NCI-H1048 (cell line): Measurements from ENCODE around the gene NELFB.
"Not testable (repeated sequence)": the region's sequence is repeated elsewhere in the genome, so short reads cannot be mapped to it uniquely, and the experiment has no call there.

ENCODE experiments used
- DNase-seq: peaks from one replicate; lab custom pipeline; 2025; lab: John Stamatoyannopoulos, UW

NELFB gene

DNA sequence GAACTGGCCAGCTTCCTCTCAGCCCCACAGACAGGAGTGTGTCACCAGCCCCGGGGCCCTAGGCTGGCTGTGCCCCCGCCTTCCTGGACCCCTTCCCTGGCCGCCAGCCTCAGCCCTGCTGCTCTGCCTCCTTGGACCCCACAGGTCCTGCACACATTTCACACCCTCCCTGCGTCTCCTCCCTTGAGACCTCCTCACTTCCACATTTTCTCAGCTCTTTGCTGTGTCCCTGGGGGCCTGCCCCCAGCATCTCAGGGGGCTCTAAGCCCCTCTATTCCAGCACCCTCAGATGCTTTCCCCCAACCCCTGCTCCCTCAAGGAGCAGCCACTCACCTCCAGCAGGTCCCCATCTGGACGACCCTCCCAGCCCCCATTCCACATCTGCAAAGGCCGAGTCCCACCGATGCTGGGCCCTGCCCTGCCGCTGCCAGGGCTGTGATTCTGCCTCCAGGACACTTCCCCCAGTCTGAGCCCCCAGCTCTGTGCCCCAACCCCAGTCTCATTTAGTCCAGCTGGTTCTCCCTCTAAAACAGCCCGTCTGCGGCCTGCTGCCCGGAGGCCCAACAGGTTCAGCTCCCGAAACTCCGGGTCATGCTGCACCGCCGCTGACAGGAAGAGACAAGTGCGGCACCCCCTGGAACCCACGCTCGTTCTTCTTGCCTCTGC is 20.2 kb upstream of the NELFB start:
- DNase-seq: no peak

DNA sequence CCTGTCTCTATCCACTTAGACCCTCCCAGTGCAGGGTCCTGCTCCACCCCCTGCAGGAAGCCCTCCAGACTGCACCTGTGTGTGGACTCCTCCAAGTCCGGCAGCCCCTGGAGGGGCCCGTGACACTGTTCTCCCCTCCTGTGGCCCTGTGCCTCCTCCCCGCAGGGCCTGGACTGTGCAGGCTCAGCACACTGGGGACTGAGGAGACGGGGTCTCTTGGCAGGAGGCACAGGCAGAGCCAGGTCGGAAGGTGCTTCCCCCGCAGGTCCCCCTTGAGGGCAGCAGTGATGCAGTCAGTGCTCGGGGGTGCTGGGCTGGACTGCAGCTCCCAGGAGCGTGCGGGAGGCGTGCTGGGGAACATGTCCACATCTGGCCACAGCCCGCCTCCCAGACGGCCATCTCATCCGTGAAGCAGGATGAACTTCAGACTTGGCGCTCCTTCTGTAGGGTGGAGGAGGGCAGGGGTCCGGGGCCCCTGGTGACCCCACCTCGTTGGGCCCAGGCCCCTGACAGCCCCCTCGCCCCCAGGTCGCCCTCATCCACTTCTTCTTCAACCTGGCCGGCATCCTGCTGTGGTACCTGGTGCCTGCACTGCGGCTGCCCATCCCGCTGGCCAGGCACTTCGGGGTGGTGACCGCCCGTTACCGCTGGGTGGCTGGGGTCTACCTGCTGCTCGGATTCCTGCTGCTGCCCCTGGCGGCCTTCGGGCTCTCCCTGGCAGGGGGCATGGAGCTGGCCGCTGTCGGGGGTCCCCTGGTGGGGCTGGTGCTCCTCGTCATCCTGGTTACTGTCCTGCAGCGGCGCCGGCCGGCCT is 19.5 kb upstream of the NELFB start:
- DNase-seq: no peak

DNA sequence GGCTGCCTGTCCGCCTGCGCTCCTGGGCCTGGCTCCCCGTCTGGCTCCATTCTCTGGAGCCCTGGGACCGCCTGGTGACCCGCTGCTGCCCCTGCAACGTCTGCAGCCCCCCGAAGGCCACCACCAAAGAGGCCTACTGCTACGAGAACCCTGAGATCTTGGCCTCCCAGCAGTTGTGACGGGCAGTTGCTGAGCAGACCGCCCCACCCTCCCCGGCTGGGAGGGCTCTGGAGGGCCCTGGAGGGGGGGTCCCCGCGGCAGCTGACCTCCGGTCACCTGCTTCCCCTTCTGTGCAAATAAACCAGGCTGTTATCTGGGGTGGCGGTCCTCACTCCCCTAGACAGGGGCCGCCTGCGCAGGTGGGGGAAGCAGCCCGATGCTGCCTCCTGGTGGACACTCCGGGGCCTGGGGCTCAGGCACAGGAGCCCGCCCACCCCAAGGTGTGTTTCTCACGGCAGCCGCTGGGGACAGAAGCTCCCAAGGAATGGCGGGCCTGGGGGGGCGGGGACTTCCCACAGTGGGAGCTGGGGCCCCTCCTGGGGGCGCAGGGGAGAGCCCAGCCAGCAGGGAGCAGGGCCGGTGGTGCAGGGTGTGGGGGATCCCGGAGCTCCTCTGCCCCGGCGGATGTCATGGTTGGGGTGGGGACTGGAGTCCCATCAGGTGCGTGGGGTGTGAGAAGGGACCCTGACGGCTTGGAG is 18.7 kb upstream of the NELFB start:
- DNase-seq: peak; percentile 76

DNA sequence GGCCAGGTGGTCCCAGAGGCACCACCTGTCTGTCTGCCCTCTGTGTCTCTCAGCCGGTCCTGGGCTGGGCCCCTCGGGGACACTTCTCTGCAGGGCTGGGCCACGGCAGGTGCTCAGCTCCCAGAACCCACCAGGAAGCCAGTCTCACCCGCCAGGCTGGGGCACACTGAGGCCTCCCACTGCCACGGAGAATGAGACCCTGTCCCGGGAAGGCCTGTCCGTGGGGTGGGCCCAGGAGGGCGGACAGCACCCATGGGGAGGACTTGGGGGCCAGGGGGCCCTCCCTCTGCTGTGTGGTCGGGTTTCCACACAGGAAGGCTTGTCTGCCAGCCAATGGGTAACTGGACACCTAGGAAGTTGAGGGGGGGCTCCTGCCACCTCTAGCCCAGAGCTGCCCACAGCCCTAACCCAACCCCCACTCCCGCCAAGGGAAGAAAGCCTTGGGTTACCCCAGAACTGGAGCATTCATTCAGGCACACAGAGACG is 18.1 kb upstream of the NELFB start:
- no peak for DNase-seq

DNA sequence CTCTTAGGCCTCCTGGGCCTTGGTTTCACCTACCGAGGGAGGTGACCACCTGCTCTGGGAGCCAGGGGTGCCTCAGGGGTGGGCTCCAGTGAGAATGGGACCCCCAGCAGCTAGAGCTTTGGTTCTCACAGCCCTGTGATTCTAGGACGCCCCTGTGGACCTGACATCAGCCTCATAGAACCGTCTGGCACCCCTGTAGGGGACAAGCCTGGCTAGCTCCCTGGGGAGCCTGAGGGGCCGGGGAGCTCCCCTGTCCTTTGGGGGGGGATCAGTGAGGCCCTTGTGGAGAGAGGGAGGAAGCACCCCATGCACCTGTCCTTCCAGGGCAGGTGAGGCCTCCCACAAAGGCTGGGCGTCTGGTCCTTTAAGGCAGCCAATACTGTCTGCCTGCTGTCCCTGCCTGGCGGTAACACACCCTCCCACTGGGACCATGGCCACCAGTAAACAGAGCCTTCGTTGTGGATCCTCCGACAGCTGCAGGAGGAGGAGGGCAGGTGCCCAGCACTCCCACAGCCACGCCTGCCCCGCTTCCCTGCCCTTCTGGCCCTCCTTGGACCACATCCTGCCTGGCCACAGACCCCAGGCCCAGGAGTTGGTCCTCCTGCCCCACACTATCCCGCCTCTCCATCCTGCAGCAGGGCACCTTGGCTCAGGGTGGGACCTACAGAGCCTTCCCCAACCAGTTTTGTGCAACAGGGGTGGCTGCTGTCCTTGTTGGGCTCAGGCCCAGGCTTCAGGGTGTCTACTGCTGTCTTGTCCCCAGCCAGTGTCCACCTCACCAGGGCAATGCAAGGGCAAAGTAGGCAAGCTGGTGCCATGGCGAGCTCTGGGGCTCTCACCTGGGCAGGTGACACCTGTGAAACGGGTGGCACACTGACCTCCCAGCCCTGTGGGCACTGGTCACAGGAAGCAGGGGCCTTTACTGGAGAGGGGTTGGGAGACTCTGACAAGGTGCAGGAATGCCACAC is 17.1 kb upstream of the NELFB start:
- DNase-seq: no peak

DNA sequence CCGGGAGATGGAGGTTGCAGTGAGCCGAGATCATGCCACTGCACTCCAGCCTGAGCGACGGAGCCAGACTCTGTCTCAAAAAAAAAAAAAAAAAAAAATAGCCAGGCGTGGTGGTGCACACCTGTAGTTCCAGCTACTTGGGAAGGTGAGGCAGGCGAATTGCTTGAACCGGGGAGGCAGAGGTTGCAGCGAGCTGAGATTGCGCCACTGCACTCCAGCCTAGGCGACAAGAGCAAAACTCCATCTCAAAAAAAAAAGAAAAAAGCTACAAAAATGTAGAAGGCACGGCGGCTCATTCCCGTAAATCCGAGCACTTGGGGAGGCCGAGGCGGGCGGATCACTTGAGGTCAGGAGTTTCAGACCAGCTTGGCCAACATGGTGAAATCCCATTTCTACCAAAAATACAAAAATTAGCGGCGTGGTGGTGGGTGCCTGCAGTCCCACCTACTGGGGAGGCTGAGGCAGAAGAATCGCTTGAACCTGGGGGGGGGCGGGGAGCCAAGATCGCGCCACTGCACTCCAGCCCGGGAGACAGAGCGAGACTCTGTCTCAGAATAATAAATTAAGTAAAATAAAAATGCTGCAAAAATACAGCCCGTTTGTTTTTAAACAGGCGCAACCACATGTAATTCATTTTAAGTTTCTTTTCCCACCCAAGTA is 15.5 kb upstream of the NELFB start:
- not testable (repeated sequence) for DNase-seq

DNA sequence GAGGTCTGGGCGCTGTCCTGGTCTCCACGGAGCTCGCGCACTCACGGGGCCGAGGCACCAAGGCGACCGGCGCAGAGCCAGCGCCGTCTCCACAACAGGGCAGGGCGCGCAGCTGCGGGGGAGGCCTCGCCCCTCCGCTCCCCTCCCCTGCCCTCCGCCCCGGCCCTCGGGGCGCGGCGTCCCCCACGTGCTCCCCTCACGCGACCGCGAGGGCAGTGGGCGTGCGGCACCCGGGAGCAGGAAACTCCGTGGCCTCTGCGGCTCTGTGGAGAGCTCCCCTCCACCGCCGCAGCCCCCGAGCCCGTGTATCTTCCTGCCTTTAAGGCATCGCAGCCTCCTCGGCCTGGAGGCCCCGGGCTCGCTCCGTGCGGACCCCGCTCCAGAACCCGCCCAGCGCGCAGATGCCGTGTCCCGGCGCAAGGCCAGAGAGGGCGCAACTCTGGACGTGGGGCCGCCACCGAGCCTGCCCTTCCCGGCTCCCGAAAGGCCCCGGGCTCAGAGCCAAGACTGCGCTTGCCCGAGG is 14.7 kb upstream of the NELFB start:
- DNase-seq: peak; percentile 46

DNA sequence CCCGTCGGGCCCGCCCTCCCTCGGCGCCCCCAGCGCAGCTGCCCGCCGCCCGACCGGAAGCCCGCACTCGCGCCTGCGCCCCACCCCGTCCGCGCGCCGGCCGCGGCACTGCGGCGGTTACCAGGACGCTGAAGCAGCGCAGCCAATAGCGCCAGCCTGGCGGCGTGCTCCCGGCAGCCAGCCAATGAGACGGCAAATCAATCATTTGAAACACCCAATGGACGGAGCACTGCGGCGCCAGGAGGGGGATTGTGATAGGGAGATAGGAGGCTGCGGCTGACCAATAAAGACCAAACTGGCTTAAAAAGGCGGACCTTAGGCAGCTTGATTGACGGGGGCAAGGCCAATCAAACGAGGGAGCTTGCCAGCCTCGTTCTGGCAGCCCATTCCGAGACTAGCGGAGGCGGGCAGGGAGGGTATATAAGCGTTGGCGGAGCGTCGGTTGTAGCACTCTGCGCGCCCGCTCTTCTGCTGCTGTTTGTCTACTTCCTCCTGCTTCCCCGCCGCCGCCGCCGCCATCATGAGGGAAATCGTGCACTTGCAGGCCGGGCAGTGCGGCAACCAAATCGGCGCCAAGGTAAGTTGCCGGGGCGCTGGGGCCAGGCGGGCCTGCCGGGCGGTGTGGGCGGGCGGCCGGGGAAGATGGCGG is 14.2 kb upstream of the NELFB start, which contains the start of gene TUBB4B:
Gene TUBB4B (plus strand): TSS at position 447 of the 649 bp plus-strand sequence. CDS start 74 bp downstream, at position 521.
- DNase-seq: peak; percentile 99

DNA sequence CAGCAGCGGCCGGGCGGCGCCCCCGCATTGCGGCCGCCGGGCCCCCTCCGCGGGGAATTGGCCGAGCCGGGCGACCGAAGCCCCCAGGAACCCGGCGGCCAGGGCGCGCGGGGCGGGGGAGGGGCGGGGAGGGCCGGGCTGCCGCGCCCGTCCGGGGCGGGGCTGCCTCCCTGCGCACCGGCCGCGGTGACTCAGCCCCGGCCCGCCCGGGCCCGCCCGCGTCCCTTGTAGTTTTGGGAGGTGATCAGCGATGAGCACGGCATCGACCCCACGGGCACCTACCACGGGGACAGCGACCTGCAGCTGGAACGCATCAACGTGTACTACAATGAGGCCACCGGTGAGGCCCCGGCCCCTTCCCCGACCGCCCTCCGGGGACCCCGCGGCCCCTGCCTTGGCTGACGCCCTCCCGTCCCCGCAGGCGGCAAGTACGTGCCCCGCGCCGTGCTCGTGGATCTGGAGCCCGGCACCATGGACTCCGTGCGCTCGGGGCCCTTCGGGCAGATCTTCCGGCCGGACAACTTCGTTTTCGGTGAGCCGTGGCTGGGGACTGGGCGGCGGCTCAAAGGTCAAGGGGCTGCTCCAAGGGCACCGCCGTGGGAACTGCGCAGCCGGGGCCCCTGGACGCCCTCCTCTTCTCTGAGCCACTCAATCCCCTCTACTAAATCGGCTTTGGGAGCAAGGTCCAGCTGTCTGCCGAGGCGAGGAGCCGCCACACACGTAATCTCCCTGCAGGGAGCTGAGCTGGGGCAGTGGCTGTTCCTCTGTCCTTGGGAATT is 13.4 kb upstream of the NELFB start:
- no peak for DNase-seq

DNA sequence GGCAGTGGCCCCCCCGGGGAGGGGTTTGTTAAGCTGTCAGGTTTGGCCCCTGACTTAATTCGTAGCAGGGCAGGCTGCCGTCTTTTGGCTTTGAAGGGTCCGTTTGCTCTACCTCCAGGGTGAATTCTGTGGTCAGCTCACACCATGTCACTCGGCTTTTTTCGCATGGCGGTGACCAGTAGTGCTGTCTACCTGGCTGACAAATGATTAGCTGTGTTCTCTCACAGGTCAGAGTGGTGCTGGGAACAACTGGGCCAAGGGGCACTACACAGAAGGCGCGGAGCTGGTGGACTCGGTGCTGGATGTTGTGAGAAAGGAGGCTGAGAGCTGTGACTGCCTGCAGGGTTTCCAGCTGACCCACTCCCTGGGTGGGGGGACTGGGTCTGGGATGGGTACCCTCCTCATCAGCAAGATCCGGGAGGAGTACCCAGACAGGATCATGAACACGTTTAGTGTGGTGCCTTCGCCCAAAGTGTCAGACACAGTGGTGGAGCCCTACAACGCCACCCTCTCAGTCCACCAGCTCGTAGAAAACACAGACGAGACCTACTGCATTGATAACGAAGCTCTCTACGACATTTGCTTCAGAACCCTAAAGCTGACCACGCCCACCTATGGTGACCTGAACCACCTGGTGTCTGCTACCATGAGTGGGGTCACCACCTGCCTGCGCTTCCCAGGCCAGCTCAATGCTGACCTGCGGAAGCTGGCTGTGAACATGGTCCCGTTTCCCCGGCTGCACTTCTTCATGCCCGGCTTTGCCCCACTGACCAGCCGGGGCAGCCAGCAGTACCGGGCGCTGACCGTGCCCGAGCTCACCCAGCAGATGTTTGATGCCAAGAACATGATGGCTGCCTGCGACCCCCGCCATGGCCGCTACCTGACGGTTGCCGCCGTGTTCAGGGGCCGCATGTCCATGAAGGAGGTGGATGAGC is 12.6 kb upstream of the NELFB start:
- no peak for DNase-seq

DNA sequence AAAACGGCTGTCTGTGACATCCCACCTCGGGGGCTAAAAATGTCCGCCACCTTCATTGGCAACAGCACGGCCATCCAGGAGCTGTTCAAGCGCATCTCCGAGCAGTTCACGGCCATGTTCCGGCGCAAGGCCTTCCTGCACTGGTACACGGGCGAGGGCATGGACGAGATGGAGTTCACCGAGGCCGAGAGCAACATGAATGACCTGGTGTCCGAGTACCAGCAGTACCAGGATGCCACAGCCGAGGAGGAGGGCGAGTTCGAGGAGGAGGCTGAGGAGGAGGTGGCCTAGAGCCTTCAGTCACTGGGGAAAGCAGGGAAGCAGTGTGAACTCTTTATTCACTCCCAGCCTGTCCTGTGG is 11.9 kb upstream of the NELFB start:
- not testable (repeated sequence) for DNase-seq

DNA sequence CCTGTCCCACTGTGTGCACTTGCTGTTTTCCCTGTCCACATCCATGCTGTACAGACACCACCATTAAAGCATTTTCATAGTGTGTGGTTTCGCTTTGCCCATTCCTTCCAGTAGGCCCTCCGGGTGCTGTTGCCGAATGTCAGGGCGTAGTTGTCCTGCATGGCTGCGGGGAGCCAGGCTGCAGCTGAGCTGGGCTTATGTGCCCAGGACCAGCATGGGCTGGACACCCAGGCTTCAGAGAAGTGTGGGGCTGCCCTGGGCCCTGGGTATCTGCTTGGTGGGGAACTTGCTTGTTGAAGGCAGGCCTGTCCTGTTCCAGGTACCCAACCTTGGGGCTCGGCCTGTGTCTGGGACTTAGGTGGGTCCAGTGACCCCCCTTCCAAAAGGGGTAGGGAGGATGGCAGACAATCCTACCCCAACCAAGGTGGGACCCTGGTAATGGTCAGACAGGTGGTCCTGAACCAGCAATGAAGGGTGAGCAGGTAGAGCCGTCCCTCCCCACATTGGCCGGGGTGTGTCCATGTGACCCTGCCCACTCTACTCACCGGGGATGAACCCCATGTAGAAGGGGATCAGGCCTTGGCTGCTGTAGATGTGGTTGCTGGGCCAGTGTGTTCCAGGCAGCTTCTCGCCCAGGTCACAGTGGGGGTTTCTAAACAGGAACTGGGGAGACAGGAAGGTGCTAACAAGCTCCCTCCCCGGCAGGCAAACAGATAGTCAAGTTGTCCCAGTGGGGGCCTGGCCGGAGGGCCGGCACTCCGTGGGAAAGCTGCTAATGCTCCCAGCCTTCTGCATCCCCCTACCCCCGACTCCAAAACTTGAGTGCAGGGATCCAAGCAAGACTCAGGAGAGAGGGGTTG is 11.3 kb upstream of the NELFB start:
- no peak for DNase-seq

DNA sequence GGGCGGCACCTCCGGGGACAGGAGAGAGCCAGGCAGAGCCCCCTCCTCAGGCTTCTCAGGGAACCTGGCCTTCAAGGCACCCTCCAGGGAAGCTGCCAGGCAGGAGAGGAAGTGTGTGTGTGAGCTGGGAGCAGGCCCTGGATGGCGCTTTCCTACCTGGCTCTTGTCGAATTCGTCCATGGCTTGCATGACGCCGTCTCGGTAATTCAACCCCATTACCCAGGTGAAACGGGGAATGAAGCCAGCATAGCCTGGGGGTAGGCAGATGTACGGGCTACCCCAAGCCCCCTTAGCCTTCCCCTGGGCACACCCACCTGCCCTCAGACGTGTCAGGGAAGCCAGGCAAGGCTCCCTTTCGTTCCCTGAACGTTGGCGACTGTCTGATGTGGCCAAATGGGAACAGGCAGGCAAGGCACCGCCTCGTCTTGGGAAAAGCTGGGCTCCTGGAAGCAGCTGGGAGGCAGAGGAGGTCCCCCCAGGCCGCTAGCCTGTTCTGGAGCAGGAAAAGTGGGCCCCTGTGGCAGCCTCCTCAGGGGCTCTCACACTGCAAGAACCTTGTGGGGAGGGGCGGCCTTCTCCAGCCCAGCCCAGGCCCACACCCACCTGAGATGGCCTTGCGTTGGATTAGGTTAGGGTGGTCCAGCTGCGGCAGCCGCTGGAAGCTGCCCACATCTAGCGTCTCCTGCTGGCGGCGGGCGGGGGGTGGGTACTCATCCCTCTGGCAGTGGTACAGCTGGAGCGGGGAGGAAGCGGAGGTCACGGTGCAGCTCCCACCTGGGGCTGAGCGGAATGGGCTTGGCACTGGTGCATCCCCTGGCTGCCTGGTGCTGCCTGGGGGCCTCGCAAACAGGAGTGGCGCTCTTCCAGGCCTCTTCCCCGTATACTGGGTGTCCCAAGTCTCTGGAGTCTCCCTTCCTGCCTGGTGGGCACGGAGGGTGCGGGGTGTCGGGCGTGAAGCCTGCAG is 10.4 kb upstream of the NELFB start:
- DNase-seq: no peak

DNA sequence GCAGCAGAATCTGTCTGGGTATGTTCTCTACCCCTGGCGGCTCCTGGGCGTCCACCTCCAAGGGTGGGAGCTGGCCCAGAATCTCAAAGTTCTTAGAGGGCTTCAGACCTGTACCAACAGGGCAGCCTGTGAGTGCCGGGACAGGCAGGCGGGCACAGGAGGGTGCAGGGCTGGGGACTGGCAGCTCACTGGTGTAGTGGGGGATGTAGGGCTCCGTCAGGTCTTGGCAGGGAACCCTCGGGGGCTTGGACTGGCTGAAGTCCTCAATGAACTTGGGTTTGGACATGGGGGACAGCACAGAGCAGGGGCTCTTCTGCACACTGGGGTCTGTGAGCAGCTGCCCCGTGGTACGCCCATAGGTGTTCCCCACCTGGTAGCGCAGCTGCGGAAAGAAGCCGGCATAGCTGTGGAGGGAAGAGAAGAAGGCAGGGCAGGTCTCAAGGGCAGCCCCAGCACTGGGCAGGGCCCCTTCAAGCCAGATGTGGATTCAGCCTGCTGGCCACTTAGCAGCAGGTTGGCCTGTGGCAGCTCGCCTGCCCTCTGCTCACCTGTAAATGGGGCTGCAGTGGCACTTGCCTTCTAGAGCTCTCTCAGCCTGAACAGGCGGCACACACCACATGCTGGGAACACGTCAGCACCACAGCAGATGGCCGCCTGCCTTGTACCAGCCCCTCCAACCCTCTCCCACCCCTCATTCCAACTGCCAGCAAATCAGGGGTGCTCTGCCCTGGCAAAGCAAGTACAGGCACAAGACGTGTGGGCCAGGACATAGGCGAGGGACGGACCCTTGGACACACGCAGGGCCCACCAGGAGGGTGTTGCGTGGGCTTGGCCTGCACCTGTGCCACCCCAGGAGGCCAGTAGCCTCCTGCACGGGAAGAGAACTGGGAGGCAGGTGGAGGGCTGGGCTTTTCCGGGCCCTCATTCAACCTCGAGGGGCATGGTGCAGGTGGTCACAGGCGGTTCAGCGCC is 9.4 kb upstream of the NELFB start:
- no peak for DNase-seq
